SK-N-SH (cell line): ENCODE data around the gene MORC1. TPM values are rescaled to one million over a fixed set of nuclear protein-coding genes. Genes with fewer than 3 reads are reported as not detected.

ENCODE experiments used
- CTCF ChIA-PET: fragments of 300-600, 350-600 bp; formaldehyde crosslinking; extraction: SDS; loops from one replicate; lab custom pipeline; 2021; lab: Yijun Ruan, JAX
- POLR2A ChIA-PET: fragments of 350-600 bp; sonication (Branson Sonifier 250); formaldehyde crosslinking; extraction: SDS; loops from one replicate; lab custom pipeline; 2020; ENCODE audit warnings: antibody characterized with exemption, inconsistent platforms; lab: Yijun Ruan, JAX
- DNase-seq: peaks from one replicate; pipeline ENCODE4 v3.0.0; 2012
- H2AFZ ChIP-seq: fragments of 200-600 bp; sonication (generic); 2 replicates; pipeline ENCODE4 v1.8.1; 2016; ENCODE audit warnings: antibody characterized with exemption, mild to moderate bottlenecking, low read depth
- H3F3A ChIP-seq: fragments of 200-600 bp; sonication (generic); replicated peaks from 2 replicates; pipeline ENCODE3; 2016; ENCODE audit warnings: antibody characterized with exemption, mild to moderate bottlenecking; ENCODE audit not compliant: insufficient read depth
- H3K27ac ChIP-seq, 2 experiments: fragments of 200-500 bp in 1 of 2; fragments of 200-600 bp in 1 of 2; sonication (Bioruptor generic) in 1 of 2; sonication (generic), shearing (Covaris generic) in 1 of 2; 2 replicates each; pipeline versions ENCODE4 v1.5.1 to v1.6.1; 2014 to 2016; ENCODE audit warnings: low read depth in 2 of 2, inconsistent platforms in 1 of 2, low read length in 1 of 2, mild to moderate bottlenecking in 1 of 2, mixed read lengths in 1 of 2
- H3K27me3 ChIP-seq: fragments of 200-600 bp; sonication (generic), shearing (Covaris generic); 2 replicates; pipeline ENCODE4 v1.6.1; 2016; ENCODE audit warnings: mixed run types; ENCODE audit not compliant: insufficient read depth
- H3K36me3 ChIP-seq, 2 experiments: fragments of 200-500 bp in 1 of 2; fragments of 200-600 bp in 1 of 2; sonication (Bioruptor generic) in 1 of 2; sonication (generic) in 1 of 2; replicated peaks in 1 of 2; 2 replicates each; pipeline versions ENCODE3 to v1.5.1; 2014 to 2016; ENCODE audit warnings: low read length in 1 of 2, mild to moderate bottlenecking in 1 of 2; ENCODE audit not compliant: insufficient read depth in 2 of 2, control insufficient read depth in 1 of 2
- H3K4me1 ChIP-seq, 2 experiments: fragments of 200-500 bp in 1 of 2; fragments of 200-600 bp in 1 of 2; sonication (Bioruptor generic) in 1 of 2; sonication (generic), shearing (Covaris generic) in 1 of 2; 2 replicates each; pipeline versions ENCODE4 v1.5.1 to v1.6.1; 2014 to 2016; ENCODE audit warnings: low read depth in 1 of 2, low read length in 1 of 2, mixed run types in 1 of 2; ENCODE audit not compliant: insufficient read depth in 2 of 2, control insufficient read depth in 1 of 2
- H3K4me2 ChIP-seq: fragments of 200-600 bp; sonication (generic), shearing (Covaris generic); 2 replicates; pipeline ENCODE4 v1.6.1; 2017; ENCODE audit warnings: mixed run types
- H3K4me3 ChIP-seq, 2 experiments: fragments of 200-500 bp in 1 of 2; fragments of 200-600 bp in 1 of 2; sonication (Bioruptor generic) in 1 of 2; sonication (generic), shearing (Covaris generic) in 1 of 2; 2 replicates each; pipeline versions ENCODE4 v1.5.1 to v1.8.1; 2014 to 2016; ENCODE audit warnings: low read depth in 2 of 2, inconsistent platforms in 1 of 2, low read length in 1 of 2, mild to moderate bottlenecking in 1 of 2, mixed read lengths in 1 of 2, moderate library complexity in 1 of 2
- H3K79me2 ChIP-seq: fragments of 200-600 bp; sonication (generic); 2 replicates; pipeline ENCODE4 v1.8.1; 2017; ENCODE audit warnings: mild to moderate bottlenecking; ENCODE audit not compliant: insufficient read depth
- H3K9ac ChIP-seq: fragments of 200-600 bp; sonication (generic); 2 replicates; pipeline ENCODE4 v1.6.1; 2017; ENCODE audit warnings: mixed run types
- H3K9me2 ChIP-seq: fragments of 200-600 bp; sonication (generic); 2 replicates; pipeline ENCODE4 v1.6.1; 2017; ENCODE audit warnings: mixed run types
- H3K9me3 ChIP-seq: fragments of 200-600 bp; sonication (generic); 2 replicates; pipeline ENCODE4 v1.6.1; 2017; ENCODE audit warnings: mixed run types, mild to moderate bottlenecking, moderate library complexity
- H4K20me1 ChIP-seq: fragments of 200-600 bp; sonication (generic); 2 replicates; pipeline ENCODE4 v1.6.1; 2017; ENCODE audit warnings: mild to moderate bottlenecking, mixed run types; ENCODE audit not compliant: insufficient read depth
- CTCF ChIP-seq: fragments of 200-600 bp; sonication (generic); IDR thresholded peaks from 2 replicates; pipeline ENCODE4 v1.6.1; 2017; ENCODE audit warnings: antibody characterized with exemption, mild to moderate bottlenecking, moderate library complexity
- ELF1 ChIP-seq: IDR thresholded peaks from 2 replicates; pipeline ENCODE4 v1.4.0; 2012
- EP300 ChIP-seq, 2 experiments: IDR thresholded peaks; 2 replicates each; pipeline versions ENCODE4 v1.4.0 to v1.6.1; 2012; ENCODE audit warnings: borderline replicate concordance in 1 of 2, low read depth in 1 of 2, low read length in 1 of 2
- EZH2phosphoT487 ChIP-seq: fragments of 200-600 bp; sonication (generic); IDR thresholded peaks from 2 replicates; pipeline ENCODE4 v1.6.1; 2017; ENCODE audit warnings: low read depth, mixed run types, mild to moderate bottlenecking, antibody characterized with exemption, moderate library complexity, borderline replicate concordance
- FOXJ3 ChIP-seq: sonication (generic); formaldehyde crosslinking; IDR thresholded peaks from 2 replicates; pipeline ENCODE4 v1.5.1; 2020; ENCODE audit warnings: mild to moderate bottlenecking, missing genetic modification reagents
- IRF3 ChIP-seq: fragments of 150-350 bp; IDR thresholded peaks from 2 replicates; pipeline ENCODE4 v1.6.1; 2016; ENCODE audit warnings: mild to moderate bottlenecking, low read depth, low read length
- MAX ChIP-seq: IDR thresholded peaks from 2 replicates; pipeline ENCODE4 v1.4.0; 2012; ENCODE audit warnings: low read depth
- MEF2A ChIP-seq: IDR thresholded peaks from 2 replicates; pipeline ENCODE4 v1.4.0; 2012; ENCODE audit warnings: low read depth, borderline replicate concordance
- MXI1 ChIP-seq: IDR thresholded peaks from 2 replicates; pipeline ENCODE4 v1.6.1; 2012; ENCODE audit warnings: mild to moderate bottlenecking, low read depth, low read length, improper control_type of control experiment
- PBX3 ChIP-seq: IDR thresholded peaks from 2 replicates; pipeline ENCODE4; 2012
- RAD21 ChIP-seq: IDR thresholded peaks from 2 replicates; pipeline ENCODE4 v1.6.1; 2012; ENCODE audit warnings: mild to moderate bottlenecking, low read length
- SMC3 ChIP-seq: IDR thresholded peaks from 2 replicates; pipeline ENCODE4 v1.6.1; 2012; ENCODE audit warnings: low read depth, low read length, improper control_type of control experiment
- YY1 ChIP-seq: IDR thresholded peaks from 2 replicates; pipeline ENCODE4 v1.4.0; 2012; ENCODE audit warnings: low read depth, mild to moderate bottlenecking
- ZBTB33 ChIP-seq: IDR thresholded peaks from 2 replicates; pipeline ENCODE4 v1.4.0; 2012; ENCODE audit warnings: low read depth, borderline replicate concordance
- WGBS: methylation state at CpG from one replicate; pipeline ENCODE4 v1.1.6; 2017; ENCODE audit warnings: low lambda C conversion rate; 5-methylcytosine and 5-hydroxymethylcytosine counted together
- polyA plus RNA-seq, 3 experiments: library from polyadenylated mRNA; depleted of rRNA; stranded (reverse); fragments of >200 nt; gene quantifications; 2 replicates each; pipeline ENCODE4 v1.2.3, GENCODE V29; 2012

MORC1 gene
- polyA plus RNA-seq, 1 of the 3 experiments (the other 2 are of a cell fraction): not detected

- no peaks in the 10 kb centered on the region for H3K79me2 ChIP-seq
- H3K9me3 ChIP-seq: no peaks in the 10 kb centered on the region
- no peak overlapping the region for H3K27ac ChIP-seq
- no peaks in the 10 kb centered on the region for H3K9me2 ChIP-seq
- H3K4me2 ChIP-seq: no peak overlapping the region
- no peak overlapping the region for H2AFZ ChIP-seq
- no peaks in the 10 kb centered on the region for H3K4me1 ChIP-seq
- H3F3A ChIP-seq: no peaks in the 10 kb centered on the region
- no peaks in the 10 kb centered on the region for H4K20me1 ChIP-seq
- CTCF ChIA-PET: interaction anchor here (1.8 kb wide), 1 partner anchor 55 kb away, joined by 4 read pairs; no protein-coding TSS in a partner anchor
- DNase-seq: no peak
- H3K36me3 ChIP-seq: no peaks in the 10 kb centered on the region
- POLR2A ChIA-PET: no interaction called here
- TF ChIP-seq MXI1 (no peak), ZBTB33 (no peak), FOXJ3 (CRISPR knock-in tag) (no peak)
- TF ChIP-seq, all 33 proteins: peak for 0
- no peak overlapping the region for H3K4me3 ChIP-seq
- 48% methylated on average over 3 of the region's 3 CpGs for WGBS
- no peaks in the 10 kb centered on the region for H3K27me3 ChIP-seq
- H3K9ac ChIP-seq: no peak overlapping the region
Measured at GRCh38 chr3:108970561-108970960, 147.4 kb downstream of the MORC1 start.

GRCh38 chr3:108966773-108967172 lies 151.2 kb downstream of the MORC1 start:
- H3K4me2 ChIP-seq: no peak overlapping the region
- no peaks in the 10 kb centered on the region for H3F3A ChIP-seq
- no peak overlapping the region for H3K27ac ChIP-seq
- no peak overlapping the region for H3K4me3 ChIP-seq
- no peak overlapping the region for H3K9ac ChIP-seq
- H3K36me3 ChIP-seq: no peaks in the 10 kb centered on the region
- no peaks in the 10 kb centered on the region for H3K9me3 ChIP-seq
- TF ChIP-seq YY1: no peak
- TF ChIP-seq CTCF: no peak
- no peak for TF ChIP-seq EP300 (IDR thresholded peaks at IDR 0.05; ENCODE audit: borderline replicate concordance in 1 of 2, low read depth in 1 of 2, low read length in 1 of 2)
- TF ChIP-seq RAD21: no peak
- TF ChIP-seq PBX3: no peak
- TF ChIP-seq SMC3: no peak
- no peak for TF ChIP-seq MAX
- TF ChIP-seq IRF3: no peak
- no peak for TF ChIP-seq FOXJ3 (CRISPR knock-in tag)
- TF ChIP-seq ELF1: no peak
- no peak for TF ChIP-seq MEF2A
- no peak for TF ChIP-seq EZH2phosphoT487
- H3K79me2 ChIP-seq: no peaks in the 10 kb centered on the region
- H3K9me2 ChIP-seq: no peaks in the 10 kb centered on the region
- H3K4me1 ChIP-seq: no peaks in the 10 kb centered on the region
- no peak for DNase-seq
- H2AFZ ChIP-seq: no peak overlapping the region
- CTCF ChIA-PET: no interaction called here
- POLR2A ChIA-PET: no interaction called here
- 76% methylated on average over 3 of the region's 3 CpGs for WGBS
- no peaks in the 10 kb centered on the region for H4K20me1 ChIP-seq
- no peaks in the 10 kb centered on the region for H3K27me3 ChIP-seq
